Measurements from ENCODE around the gene TPH2. TPM values are rescaled to one million over a fixed set of nuclear protein-coding genes. Genes with fewer than 3 reads are reported as not detected.

TPH2 gene
- total RNA-seq, 2 donors from 2014 or later, result not detected

DNA sequence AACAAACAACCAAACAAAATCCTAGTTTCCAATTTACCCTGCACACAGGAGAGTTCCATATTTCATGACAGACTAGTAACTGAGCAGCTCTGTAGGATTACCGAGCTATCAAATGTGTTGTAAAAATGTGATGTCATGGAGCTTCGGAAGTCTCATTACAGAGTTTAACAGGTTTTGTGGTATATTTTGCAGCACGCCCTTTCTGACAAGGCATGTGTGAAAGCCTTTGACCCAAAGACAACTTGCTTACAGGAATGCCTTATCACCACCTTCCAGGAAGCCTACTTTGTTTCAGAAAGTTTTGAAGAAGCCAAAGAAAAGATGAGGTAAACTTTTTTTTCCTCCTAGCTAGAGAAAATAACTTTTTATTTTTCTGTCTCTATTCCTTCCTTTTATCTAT lies 92.4 kb downstream of the TPH2 start:
- Mint-ChIP-seq H3K27ac (no peak overlapping the region), H3K4me3 (no peak overlapping the region), H3K36me3 (ENCODE audit: low read depth) (no peaks in the 10 kb centered on the region), H3K27me3 (peaks cover 11% of the 10 kb centered on the region), H3K4me1 (no peaks in the 10 kb centered on the region), H3K9me3 (no peaks in the 10 kb centered on the region)
- no peak for ATAC-seq (replicated peaks)

DNA sequence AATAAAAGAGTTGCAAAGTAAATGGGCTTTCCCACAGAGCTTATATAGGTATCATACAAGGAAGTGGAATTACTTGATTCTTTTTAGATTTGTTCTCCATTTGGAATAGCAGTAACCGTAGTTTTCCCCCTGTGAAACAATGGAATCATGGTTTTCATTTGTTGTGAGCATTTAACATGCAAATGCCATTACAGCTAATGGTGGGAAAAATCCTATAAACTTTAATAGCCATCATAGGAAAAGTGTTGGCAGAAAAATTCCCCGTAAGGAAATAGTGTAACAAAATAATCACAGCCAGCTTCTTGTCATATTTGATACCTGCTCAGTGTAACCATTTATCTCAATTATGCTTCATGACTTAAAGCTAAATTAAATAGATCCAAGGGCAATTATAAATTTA lies 95.3 kb downstream of the TPH2 start:
- Mint-ChIP-seq H3K9me3 (no peaks in the 10 kb centered on the region), H3K4me1 (no peaks in the 10 kb centered on the region), H3K27ac (no peak overlapping the region), H3K36me3 (ENCODE audit: low read depth) (no peaks in the 10 kb centered on the region), H3K27me3 (peaks cover 5% of the 10 kb centered on the region), H3K4me3 (no peak overlapping the region)
- no peak for ATAC-seq (replicated peaks)

GRCh38 chr12:72035625-72036024 lies 97.0 kb downstream of the TPH2 start:
- Mint-ChIP-seq H3K27me3 (peaks cover 8% of the 10 kb centered on the region), H3K27ac (no peak overlapping the region), H3K9me3 (no peaks in the 10 kb centered on the region), H3K4me1 (no peaks in the 10 kb centered on the region), H3K36me3 (ENCODE audit: low read depth) (no peaks in the 10 kb centered on the region), H3K4me3 (no peak overlapping the region)
- no peak for ATAC-seq (replicated peaks)

DNA sequence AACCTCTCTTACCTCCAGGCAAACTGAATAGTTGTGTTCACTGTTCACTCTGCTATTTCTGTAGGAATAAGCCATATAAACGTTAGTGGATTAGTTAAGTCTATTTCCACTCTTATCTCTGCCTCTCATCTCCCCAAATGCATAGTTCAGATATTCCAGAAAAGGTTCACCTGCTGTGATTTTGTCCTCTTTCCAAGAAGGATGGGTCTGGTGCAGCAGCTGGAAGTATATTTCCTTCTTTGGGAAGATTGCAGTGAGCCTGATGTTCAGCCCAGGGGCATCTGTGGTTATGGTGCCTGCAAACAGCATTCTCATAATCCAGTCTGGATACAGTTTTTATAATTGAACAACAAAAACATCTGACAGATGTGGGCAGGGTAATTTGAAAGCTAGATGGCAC lies 97.7 kb downstream of the TPH2 start:
- Mint-ChIP-seq H3K27ac (no peak overlapping the region), H3K4me3 (no peak overlapping the region), H3K9me3 (no peaks in the 10 kb centered on the region), H3K4me1 (no peaks in the 10 kb centered on the region), H3K27me3 (peaks cover 7% of the 10 kb centered on the region), H3K36me3 (ENCODE audit: low read depth) (no peaks in the 10 kb centered on the region)
- no peak for ATAC-seq (replicated peaks)

DNA sequence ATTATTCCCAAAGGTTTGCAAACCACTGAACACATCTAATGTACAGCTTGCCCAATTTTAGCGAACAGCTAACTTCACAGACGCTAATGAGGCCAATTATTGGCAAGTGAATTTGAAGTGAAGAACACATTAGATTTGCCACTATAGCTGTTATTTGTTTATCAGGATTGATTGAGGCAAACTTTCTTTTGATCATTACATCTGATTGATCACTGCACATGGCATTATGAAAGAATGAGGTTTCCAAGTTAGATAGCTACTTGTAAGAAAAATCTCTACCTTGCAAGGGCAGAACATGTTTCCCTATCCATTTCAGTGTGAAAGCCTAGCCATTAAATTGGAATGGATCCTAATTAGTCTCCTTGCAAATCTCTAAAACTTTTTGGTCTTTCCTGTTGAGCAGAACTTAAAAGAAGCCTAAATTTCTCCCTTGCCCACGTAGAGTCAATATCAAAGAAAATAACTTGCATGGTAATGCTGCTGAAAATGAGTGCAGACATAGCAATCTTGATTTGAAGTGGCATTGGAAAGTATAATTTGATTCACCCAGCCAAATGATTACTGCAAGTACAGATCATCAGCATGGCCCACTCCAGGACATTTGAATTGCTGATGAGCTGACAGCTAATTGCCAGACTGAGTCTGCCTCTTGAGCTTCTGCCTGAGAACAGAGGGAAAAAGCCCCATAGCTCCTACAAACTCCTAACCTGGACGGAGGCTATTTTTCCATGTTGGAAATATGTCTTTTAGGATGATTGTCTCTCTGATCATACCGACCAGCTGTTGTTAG lies 98.6 kb downstream of the TPH2 start:
- no peaks in the 10 kb centered on the region for H3K36me3 Mint-ChIP-seq (ENCODE audit: low read depth)
- peaks cover 3% of the 10 kb centered on the region for H3K27me3 Mint-ChIP-seq
- no peak for ATAC-seq (replicated peaks)
- H3K4me3 Mint-ChIP-seq, result no peak overlapping the region
- no peaks in the 10 kb centered on the region for H3K4me1 Mint-ChIP-seq
- no peaks in the 10 kb centered on the region for H3K9me3 Mint-ChIP-seq
- no peak overlapping the region for H3K27ac Mint-ChIP-seq

DNA sequence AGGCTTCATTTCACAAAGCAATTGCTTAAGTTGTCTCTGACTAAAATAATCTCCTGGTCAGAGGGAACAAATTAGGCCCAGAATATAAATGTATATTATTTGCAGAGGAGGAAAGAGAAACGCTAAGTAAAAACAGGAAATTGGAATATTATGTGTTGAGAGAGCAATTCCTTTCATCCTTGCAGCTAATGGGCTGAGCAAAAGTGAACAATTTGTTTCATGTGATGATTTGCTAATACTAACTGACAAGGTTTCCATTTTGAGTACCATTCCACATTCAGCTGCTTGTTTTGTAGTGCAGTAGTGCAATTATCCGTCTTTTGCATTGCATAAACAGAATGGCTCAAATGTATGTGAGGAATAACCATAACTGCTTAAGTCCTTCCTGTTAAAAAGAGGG lies 103.2 kb downstream of the TPH2 start:
- H3K27me3 Mint-ChIP-seq, result peaks cover 11% of the 10 kb centered on the region
- H3K9me3 Mint-ChIP-seq, result no peaks in the 10 kb centered on the region
- H3K4me1 Mint-ChIP-seq, result no peaks in the 10 kb centered on the region
- no peak overlapping the region for H3K27ac Mint-ChIP-seq
- no peaks in the 10 kb centered on the region for H3K36me3 Mint-ChIP-seq (ENCODE audit: low read depth)
- H3K4me3 Mint-ChIP-seq, result no peak overlapping the region
- ATAC-seq (replicated peaks), result no peak

GRCh38 chr12:72053604-72054003 lies 115.0 kb downstream of the TPH2 start:
- Mint-ChIP-seq H3K36me3 (ENCODE audit: low read depth) (no peaks in the 10 kb centered on the region), H3K27ac (no peak overlapping the region), H3K4me1 (no peaks in the 10 kb centered on the region), H3K9me3 (no peaks in the 10 kb centered on the region), H3K27me3 (peaks cover 7% of the 10 kb centered on the region), H3K4me3 (no peak overlapping the region)
- no peak for ATAC-seq (replicated peaks)

DNA sequence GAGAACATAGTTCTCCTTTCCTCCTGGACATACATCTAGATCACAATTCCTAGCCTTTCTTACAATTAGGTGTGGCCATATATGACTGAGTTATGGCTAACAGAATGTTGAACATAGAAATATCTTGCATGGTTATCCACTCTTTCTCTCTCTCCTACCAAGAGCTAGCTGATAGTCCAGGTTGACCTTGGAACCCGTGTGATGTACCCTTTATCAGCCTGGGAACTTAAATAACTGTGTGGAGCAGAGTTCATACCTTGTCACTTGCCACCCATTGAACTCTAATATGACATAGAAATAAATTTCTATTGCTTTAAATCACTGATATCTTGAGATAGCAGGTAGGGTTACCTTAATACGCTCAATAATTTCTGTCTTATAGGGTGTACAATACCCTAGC lies 115.9 kb downstream of the TPH2 start:
- H3K27me3 Mint-ChIP-seq, result peaks cover 4% of the 10 kb centered on the region

DNA sequence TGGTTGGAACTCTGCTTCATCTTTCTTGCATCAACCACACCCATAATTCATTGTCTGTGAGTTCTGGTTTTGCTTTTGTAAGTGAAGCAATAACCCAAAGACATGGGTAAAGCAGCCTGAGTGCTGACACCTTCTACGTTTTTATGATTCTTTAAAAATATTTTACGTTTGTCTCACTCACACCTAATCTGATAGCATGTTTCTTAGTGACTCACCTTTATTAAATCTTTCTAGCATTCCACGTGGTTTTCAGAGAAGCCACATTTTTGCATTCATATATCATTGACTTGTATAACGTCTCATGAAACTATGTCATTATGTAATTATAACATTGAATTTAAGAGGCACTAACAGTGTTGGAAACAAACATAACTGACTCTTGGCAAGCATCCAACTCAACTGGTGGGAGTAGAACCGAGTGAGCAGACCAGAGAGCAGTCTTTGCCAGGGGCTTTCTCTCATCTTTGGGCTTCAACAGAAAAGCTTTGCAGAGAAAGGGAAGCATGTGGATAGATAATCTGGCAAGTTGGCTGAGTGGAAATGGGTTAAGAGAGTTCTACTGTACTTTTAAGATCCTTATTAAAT lies 118.8 kb downstream of the TPH2 start:
- H3K27me3 Mint-ChIP-seq, result peaks cover 4% of the 10 kb centered on the region
- H3K36me3 Mint-ChIP-seq (ENCODE audit: low read depth), result no peaks in the 10 kb centered on the region
- H3K9me3 Mint-ChIP-seq, result no peaks in the 10 kb centered on the region
- ATAC-seq (replicated peaks), result no peak
- no peak overlapping the region for H3K4me3 Mint-ChIP-seq
- H3K27ac Mint-ChIP-seq, result no peak overlapping the region
- H3K4me1 Mint-ChIP-seq, result no peaks in the 10 kb centered on the region

More for the DNA sequence above, 115.9 kb downstream of the TPH2 start:
- no peak overlapping the region for H3K27ac Mint-ChIP-seq
- H3K9me3 Mint-ChIP-seq, result no peaks in the 10 kb centered on the region
- no peak overlapping the region for H3K4me3 Mint-ChIP-seq
- no peaks in the 10 kb centered on the region for H3K36me3 Mint-ChIP-seq (ENCODE audit: low read depth)
- ATAC-seq (replicated peaks), result no peak
- H3K4me1 Mint-ChIP-seq, result no peaks in the 10 kb centered on the region

DNA sequence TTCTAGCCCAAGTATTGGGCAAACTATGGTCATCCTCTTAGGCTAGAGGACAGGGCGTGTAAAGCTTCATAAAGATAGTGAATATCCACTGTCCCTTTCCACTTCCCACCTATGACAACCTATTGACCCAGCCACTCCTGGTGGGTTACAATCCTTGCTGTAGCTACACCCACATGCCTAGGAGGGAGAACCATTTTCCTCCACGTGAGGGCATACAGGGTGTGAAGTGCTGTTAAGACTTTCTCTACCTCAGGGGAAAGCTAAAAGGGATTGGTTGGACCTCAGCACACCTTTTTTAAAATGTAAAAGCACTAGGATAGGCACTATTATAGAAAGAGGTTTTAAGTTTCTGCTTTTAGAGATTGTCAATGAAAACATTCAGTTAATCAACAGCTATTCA lies 124.4 kb downstream of the TPH2 start:
- Mint-ChIP-seq H3K4me3 (no peak overlapping the region), H3K9me3 (no peaks in the 10 kb centered on the region), H3K4me1 (no peaks in the 10 kb centered on the region), H3K27ac (no peak overlapping the region), H3K36me3 (ENCODE audit: low read depth) (no peaks in the 10 kb centered on the region), H3K27me3 (peaks cover 13% of the 10 kb centered on the region)
- no peak for ATAC-seq (replicated peaks)

DNA sequence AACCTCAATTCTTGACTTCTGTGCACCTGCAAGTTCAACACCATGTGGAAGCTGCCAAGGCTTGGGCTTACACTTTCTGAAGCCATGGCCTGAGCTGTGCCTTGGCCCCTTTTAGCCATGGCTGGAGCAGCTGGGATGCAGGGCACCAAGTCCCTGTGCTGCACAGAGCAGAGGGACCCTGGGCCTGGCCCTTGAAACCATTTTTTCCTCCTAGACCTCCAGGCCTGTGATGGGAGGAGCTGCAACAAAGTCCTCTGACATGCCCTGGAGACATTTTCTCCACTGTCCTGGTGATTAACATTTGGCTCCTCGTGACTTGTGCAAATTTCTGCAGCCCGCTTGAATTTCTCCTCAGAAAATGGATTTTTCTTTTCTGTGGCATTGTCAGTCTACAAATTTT lies 132.4 kb downstream of the TPH2 start:
- no peak for ATAC-seq (replicated peaks)
- Mint-ChIP-seq H3K36me3 (ENCODE audit: low read depth) (no peaks in the 10 kb centered on the region), H3K4me3 (no peak overlapping the region), H3K27ac (no peak overlapping the region), H3K4me1 (no peaks in the 10 kb centered on the region), H3K27me3 (peaks cover 2% of the 10 kb centered on the region), H3K9me3 (peaks cover 5% of the 10 kb centered on the region)

DNA sequence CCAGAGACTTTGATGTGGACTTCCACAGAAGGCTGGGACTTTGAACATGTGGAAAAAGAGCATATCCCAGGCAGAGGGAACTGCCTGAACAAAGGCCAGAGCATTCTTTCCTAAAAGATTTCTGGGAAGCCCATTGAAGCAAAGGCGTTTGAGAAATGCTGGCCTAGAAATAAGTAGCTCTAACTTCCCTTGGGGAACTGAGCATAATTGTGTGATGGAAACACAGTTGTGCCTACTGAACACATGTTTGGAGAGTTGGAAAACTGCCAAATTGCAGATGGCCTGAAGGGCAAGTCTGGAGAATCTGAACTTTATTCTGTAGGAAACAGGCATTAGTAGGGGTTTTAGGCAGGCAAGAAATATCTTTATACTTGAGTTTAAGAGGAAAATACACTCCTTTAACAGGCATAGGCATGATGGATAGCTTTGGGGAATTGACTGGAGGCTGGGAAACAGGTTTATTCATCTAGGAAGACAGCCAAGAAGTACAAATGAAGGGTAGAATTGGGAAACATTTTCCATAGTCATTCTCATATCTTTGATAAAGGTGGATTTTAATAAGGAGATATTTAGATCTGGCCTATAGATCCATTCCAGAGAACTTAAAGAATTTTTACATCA lies 134.1 kb downstream of the TPH2 start:
- no peak overlapping the region for H3K27ac Mint-ChIP-seq
- ATAC-seq (replicated peaks), result no peak
- no peaks in the 10 kb centered on the region for H3K36me3 Mint-ChIP-seq (ENCODE audit: low read depth)
- H3K4me3 Mint-ChIP-seq, result no peak overlapping the region
- peaks cover 5% of the 10 kb centered on the region for H3K9me3 Mint-ChIP-seq
- no peaks in the 10 kb centered on the region for H3K4me1 Mint-ChIP-seq
- peaks cover 2% of the 10 kb centered on the region for H3K27me3 Mint-ChIP-seq

DNA sequence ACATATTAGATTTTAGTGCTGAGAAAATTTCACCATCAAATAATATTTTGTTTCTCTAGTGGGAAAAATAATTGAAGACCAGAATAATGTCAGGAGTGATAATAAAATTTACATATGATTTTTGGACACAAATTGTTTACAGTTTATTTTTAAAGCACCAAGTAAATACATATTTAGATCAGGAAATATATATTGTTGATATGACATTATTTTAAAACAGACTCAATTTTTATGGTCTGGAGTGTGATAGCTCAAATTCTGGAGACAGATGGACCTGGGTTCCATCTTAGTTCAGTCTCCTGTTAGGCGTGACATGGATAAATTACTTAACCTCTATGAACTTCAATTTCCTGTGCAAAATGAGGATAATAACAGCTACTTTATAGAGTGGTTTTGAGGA lies 135.4 kb downstream of the TPH2 start:
- Mint-ChIP-seq H3K36me3 (ENCODE audit: low read depth) (no peaks in the 10 kb centered on the region), H3K27ac (no peak overlapping the region), H3K4me3 (no peak overlapping the region), H3K27me3 (no peaks in the 10 kb centered on the region), H3K4me1 (no peaks in the 10 kb centered on the region), H3K9me3 (peaks cover 5% of the 10 kb centered on the region)
- no peak for ATAC-seq (replicated peaks)

GRCh38 chr12:72074956-72075355 lies 136.3 kb downstream of the TPH2 start:
- Mint-ChIP-seq H3K4me3 (no peak overlapping the region), H3K9me3 (peaks cover 5% of the 10 kb centered on the region), H3K4me1 (no peaks in the 10 kb centered on the region), H3K27me3 (no peaks in the 10 kb centered on the region), H3K36me3 (ENCODE audit: low read depth) (no peaks in the 10 kb centered on the region), H3K27ac (no peak overlapping the region)
- ATAC-seq (replicated peaks), result no peak

- Mint-ChIP-seq H3K27me3 (no peaks in the 10 kb centered on the region), H3K27ac (no peak overlapping the region), H3K36me3 (ENCODE audit: low read depth) (no peaks in the 10 kb centered on the region), H3K4me3 (no peak overlapping the region), H3K9me3 (peaks cover 5% of the 10 kb centered on the region), H3K4me1 (no peaks in the 10 kb centered on the region)
- ATAC-seq (replicated peaks), result no peak
Observed at GRCh38 chr12:72075401-72075800, 136.8 kb downstream of the TPH2 start.
